Endothelial cell of umbilical vein (primary cell): ENCODE measurements around the gene KANSL1. TPM values are rescaled to one million over a fixed set of nuclear protein-coding genes. Genes with fewer than 3 reads are reported as not detected.

ENCODE experiments used
- BruUV-seq: library from RNA; stranded (reverse); fragments of 400-500 nt; replicated peaks from 2 replicates; lab custom pipeline; 2021; lab: Mats Ljungman, UMichigan
- CTCF ChIA-PET: fragments of 300-600, 350-600 bp; sonication (Branson Sonifier 250); formaldehyde crosslinking; loops from one replicate; lab custom pipeline; 2021; ENCODE audit warnings: antibody characterized with exemption, inconsistent platforms; lab: Charles Lee
- POLR2A ChIA-PET: fragments of 300-600, 350-600 bp; sonication (Branson Sonifier 250); formaldehyde crosslinking; loops from one replicate; lab custom pipeline; 2021; ENCODE audit warnings: antibody characterized with exemption, inconsistent platforms; lab: Charles Lee
- DNase-seq: peaks from one replicate; pipeline ENCODE4 v3.0.0-alpha.2; 2011; ENCODE audit warnings: low read depth, low spot score
- FAIRE-seq: peaks from 2 replicates; lab custom pipeline; 2011; peaks lifted over from hg19 to GRCh38; lab: Jason Lieb, UNC
- H2AFZ ChIP-seq: 2 replicates; pipeline ENCODE4 v1.6.0; 2012; ENCODE audit warnings: low read depth, low read length, control low read depth, inconsistent platforms
- H3K27ac ChIP-seq: 2 replicates; pipeline ENCODE4 v1.5.1; 2011; ENCODE audit warnings: low read depth, mild to moderate bottlenecking, control low read depth, low read length, moderate library complexity; ENCODE audit not compliant: insufficient read depth
- H3K27me3 ChIP-seq, 2 experiments: 2 replicates each; pipeline versions ENCODE4 v1.6.0 to v1.6.1; 2011; ENCODE audit warnings: low read length in 2 of 2, mixed read lengths in 1 of 2; ENCODE audit not compliant: control insufficient read depth in 2 of 2, insufficient read depth in 2 of 2
- H3K36me3 ChIP-seq, 2 experiments: 2 replicates in 1 of 2; 3 replicates in 1 of 2; pipeline ENCODE4 v1.5.1; 2011; ENCODE audit warnings: low read length in 2 of 2, mild to moderate bottlenecking in 1 of 2, moderate library complexity in 1 of 2; ENCODE audit not compliant: control insufficient read depth in 2 of 2, insufficient read depth in 2 of 2; ENCODE audit errors: extremely low read depth in 1 of 2
- H3K4me1 ChIP-seq: 3 replicates; pipeline ENCODE4 v1.5.1; 2011; ENCODE audit warnings: mild to moderate bottlenecking, low read length; ENCODE audit not compliant: control insufficient read depth, insufficient read depth; ENCODE audit errors: extremely low read depth
- H3K4me2 ChIP-seq: 2 replicates; pipeline ENCODE4 v1.6.1; 2011; ENCODE audit warnings: low read length, control low read depth, mixed read lengths; ENCODE audit not compliant: insufficient read depth
- H3K4me3 ChIP-seq, 3 experiments: fragments of 200-600 bp in 1 of 3; sonication (generic), shearing (Covaris generic) in 1 of 3; replicated peaks in 1 of 3; 2 replicates each; pipeline ENCODE4 v1.5.1; 2011 to 2016; ENCODE audit warnings: control low read depth in 3 of 3, low read length in 3 of 3, mild to moderate bottlenecking in 2 of 3, inconsistent platforms in 1 of 3, low read depth in 1 of 3, moderate library complexity in 1 of 3; ENCODE audit not compliant: insufficient read depth in 1 of 3
- H3K79me2 ChIP-seq: 2 replicates; pipeline ENCODE4 v1.6.0; 2012; ENCODE audit warnings: low read length, inconsistent platforms; ENCODE audit not compliant: control insufficient read depth, insufficient read depth
- H3K9ac ChIP-seq: replicated peaks from 2 replicates; pipeline ENCODE3; 2011; ENCODE audit warnings: low read length, control low read depth; ENCODE audit not compliant: insufficient read depth; ENCODE audit errors: extremely low read depth
- H3K9me1 ChIP-seq: replicated peaks from 3 replicates; pipeline ENCODE4 v1.6.0; 2011; ENCODE audit warnings: mild to moderate bottlenecking, low read length; ENCODE audit not compliant: control insufficient read depth, insufficient read depth; ENCODE audit errors: extremely low read depth
- H3K9me3 ChIP-seq: replicated peaks from 2 replicates; pipeline ENCODE4 v1.5.1; 2012; ENCODE audit warnings: low read length, inconsistent platforms; ENCODE audit not compliant: control insufficient read depth, insufficient read depth
- H4K20me1 ChIP-seq: replicated peaks from 2 replicates; pipeline ENCODE3; 2011; ENCODE audit warnings: mild to moderate bottlenecking, low read length; ENCODE audit not compliant: control insufficient read depth, insufficient read depth; ENCODE audit errors: extremely low read depth
- EZH2 ChIP-seq: IDR thresholded peaks from 2 replicates; pipeline ENCODE4 v1.6.1; 2012; ENCODE audit warnings: borderline replicate concordance, low read depth, mild to moderate bottlenecking, moderate library complexity, low read length, inconsistent platforms; ENCODE audit not compliant: severe bottlenecking
- FOS ChIP-seq: IDR thresholded peaks from 2 replicates; pipeline ENCODE4 v1.6.1; 2011; ENCODE audit warnings: mild to moderate bottlenecking, low read length, moderate library complexity, borderline replicate concordance; ENCODE audit not compliant: insufficient read depth
- GATA2 ChIP-seq: IDR thresholded peaks from 2 replicates; pipeline ENCODE4 v1.7.0; 2011; ENCODE audit warnings: low read depth, mild to moderate bottlenecking, moderate library complexity, mixed read lengths, low read length; ENCODE audit not compliant: insufficient read length, insufficient read depth
- JUN ChIP-seq: IDR thresholded peaks from 2 replicates; pipeline ENCODE4 v1.6.1; 2011; ENCODE audit warnings: borderline replicate concordance, low read depth; ENCODE audit not compliant: insufficient read length, insufficient read depth
- MYC ChIP-seq: IDR thresholded peaks from one replicate; pipeline ENCODE4 v1.6.1; 2011; ENCODE audit warnings: mild to moderate bottlenecking, low read depth, low read length
- POLR2A ChIP-seq: IDR thresholded peaks from 2 replicates; pipeline ENCODE4 v1.6.1; 2012; ENCODE audit warnings: low read depth, mild to moderate bottlenecking, control low read depth, low read length
- POLR2AphosphoS5 ChIP-seq: IDR thresholded peaks from 2 replicates; pipeline ENCODE4 v1.6.1; 2012; ENCODE audit warnings: low read depth, mild to moderate bottlenecking, control low read depth, low read length, moderate library complexity; ENCODE audit not compliant: insufficient read depth
- dilution Hi-C: fragments of 300-500 bp; cut with MboI; formaldehyde crosslinking; loops from one replicate; pipeline ENCODE4 v1.15.0; 2019; ENCODE audit warnings: low sequenced_read_pairs; ENCODE audit not compliant: extremely low pct_ligation_motif_present
- intact Hi-C: fragments of 100-400 bp; cut with micrococcal nuclease; formaldehyde crosslinking; loops from one replicate; pipeline ENCODE4 v1.10.0; 2022
- polyA plus RNA-seq, 4 experiments: library from polyadenylated mRNA; depleted of rRNA in 3 of 4; stranded (reverse) in 3 of 4; unstranded in 1 of 4; fragments of >200 nt; gene quantifications; 2 replicates each; pipeline versions ENCODE4 v1.2.1 to v1.2.3, GENCODE V29; 2011 to 2012; ENCODE audit warnings: missing spikeins in 1 of 4
- total RNA-seq: library from RNA; stranded (reverse); gene quantifications from 2 replicates; pipeline ENCODE4 v1.2.3, GENCODE V29; 2021
- TF ChIP-seq, protein P1 (sequence below): IDR thresholded peaks from 2 replicates; pipeline ENCODE4 v1.6.1; 2011; ENCODE audit not compliant: insufficient read depth, insufficient read length
- TF ChIP-seq, protein P2 (sequence below), 2 donors: IDR thresholded peaks; 1 replicate in 1 of 2; 2 replicates in 1 of 2; pipeline ENCODE4 v1.5.1; 2011; ENCODE audit warnings: low read length in 2 of 2, mild to moderate bottlenecking in 2 of 2, moderate library complexity in 2 of 2, control low read depth in 1 of 2, inconsistent platforms in 1 of 2, low read depth in 1 of 2; ENCODE audit not compliant: insufficient read depth in 1 of 2; ENCODE audit errors: extremely low read depth in 1 of 2

The KANSL1 gene
- total and polyA plus RNA-seq, 2 donors (not counting 3 experiments of a cell fraction or from before 2014, with no cell fraction given): 29.1 to 74.0 TPM

DNA sequence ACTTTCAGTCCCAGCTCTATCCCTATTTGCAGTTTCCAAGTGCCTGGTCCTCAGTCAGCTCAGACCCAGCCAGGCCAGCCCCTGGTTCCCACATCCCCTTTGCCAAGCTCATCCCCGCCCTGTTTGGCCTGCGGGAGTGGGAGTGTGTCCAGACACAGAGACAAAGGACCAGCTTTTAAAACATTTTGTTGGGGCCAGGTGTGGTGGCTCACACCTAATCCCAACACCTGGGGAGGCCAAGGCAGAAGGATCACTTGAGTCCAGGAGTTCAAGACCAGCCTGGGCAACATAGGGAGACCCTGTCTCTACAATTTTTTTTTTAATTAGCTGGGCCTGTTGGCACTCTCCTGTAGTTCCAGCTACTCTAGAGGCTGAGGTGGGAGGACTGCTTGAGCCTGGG, 192.5 kb downstream of the KANSL1 start:
- H3K27ac ChIP-seq: no peak overlapping the region
- ChIA-PET CTCF (interaction anchor here (1.0 to 5.2 kb wide), 6 partner anchors 9 to 286 kb away, joined by 3 to 50 read pairs (median 4); partner anchors contain the start of gene KANSL1), POLR2A (no interaction called here)
- no peaks in the 10 kb centered on the region for H3K27me3 ChIP-seq
- H3K9me3 ChIP-seq: no peaks in the 10 kb centered on the region
- H2AFZ ChIP-seq: no peak overlapping the region
- BruUV-seq: no TSS peak
- no peaks in the 10 kb centered on the region for H4K20me1 ChIP-seq
- DNase-seq: no peak
- dilution Hi-C loops: no loop called here
- no peaks in the 10 kb centered on the region for H3K4me1 ChIP-seq
- TF ChIP-seq POLR2A (no peak), MYC (no peak), POLR2AphosphoS5 (no peak), JUN (no peak)
- H3K4me3 ChIP-seq: no peak overlapping the region
- no peak overlapping the region for H3K9ac ChIP-seq
- intact Hi-C loops: loop anchor here (5.0 kb wide), 1 partner anchor 192 kb away; the partner anchor contains the start of gene KANSL1
- no peaks in the 10 kb centered on the region for H3K9me1 ChIP-seq
- no peak overlapping the region for H3K4me2 ChIP-seq
- H3K36me3 ChIP-seq: no peaks in the 10 kb centered on the region
- no peaks in the 10 kb centered on the region for H3K79me2 ChIP-seq
- no peak for FAIRE-seq

DNA sequence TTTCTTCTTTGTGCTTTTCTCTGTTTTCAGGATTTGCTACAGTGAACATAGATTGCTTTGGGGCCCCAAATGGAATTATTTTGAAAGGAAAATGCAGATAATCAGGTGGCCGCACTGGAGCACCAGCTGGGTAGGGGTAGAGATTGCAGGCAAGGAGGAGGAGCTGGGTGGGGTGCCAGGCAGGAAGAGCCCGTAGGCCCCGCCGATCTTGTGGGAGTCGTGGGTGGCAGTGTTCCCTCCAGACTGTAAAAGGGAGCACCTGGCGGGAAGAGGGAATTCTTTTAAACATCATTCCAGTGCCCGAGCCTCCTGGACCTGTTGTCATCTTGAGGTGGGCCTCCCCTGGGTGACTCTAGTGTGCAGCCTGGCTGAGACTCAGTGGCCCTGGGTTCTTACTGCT, 192.9 kb downstream of the KANSL1 start:
- Histone ChIP-seq H3K36me3 (no peaks in the 10 kb centered on the region), H3K27me3 (no peaks in the 10 kb centered on the region), H3K79me2 (no peaks in the 10 kb centered on the region), H4K20me1 (no peaks in the 10 kb centered on the region), H3K9ac (no peak overlapping the region), H3K4me3 (no peak overlapping the region), H3K9me1 (no peaks in the 10 kb centered on the region), H3K9me3 (no peaks in the 10 kb centered on the region), H3K27ac (no peak overlapping the region), H3K4me1 (no peaks in the 10 kb centered on the region), H3K4me2 (no peak overlapping the region), H2AFZ (no peak overlapping the region)
- no TSS peak for BruUV-seq
- TF ChIP-seq POLR2A (no peak), EZH2 (no peak), GATA2 (no peak), POLR2AphosphoS5 (no peak), FOS (no peak), JUN (no peak), MYC (no peak)
- TF ChIP-seq, protein P1, sequence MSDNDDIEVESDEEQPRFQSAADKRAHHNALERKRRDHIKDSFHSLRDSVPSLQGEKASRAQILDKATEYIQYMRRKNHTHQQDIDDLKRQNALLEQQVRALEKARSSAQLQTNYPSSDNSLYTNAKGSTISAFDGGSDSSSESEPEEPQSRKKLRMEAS: no peak
- TF ChIP-seq, protein P2, sequence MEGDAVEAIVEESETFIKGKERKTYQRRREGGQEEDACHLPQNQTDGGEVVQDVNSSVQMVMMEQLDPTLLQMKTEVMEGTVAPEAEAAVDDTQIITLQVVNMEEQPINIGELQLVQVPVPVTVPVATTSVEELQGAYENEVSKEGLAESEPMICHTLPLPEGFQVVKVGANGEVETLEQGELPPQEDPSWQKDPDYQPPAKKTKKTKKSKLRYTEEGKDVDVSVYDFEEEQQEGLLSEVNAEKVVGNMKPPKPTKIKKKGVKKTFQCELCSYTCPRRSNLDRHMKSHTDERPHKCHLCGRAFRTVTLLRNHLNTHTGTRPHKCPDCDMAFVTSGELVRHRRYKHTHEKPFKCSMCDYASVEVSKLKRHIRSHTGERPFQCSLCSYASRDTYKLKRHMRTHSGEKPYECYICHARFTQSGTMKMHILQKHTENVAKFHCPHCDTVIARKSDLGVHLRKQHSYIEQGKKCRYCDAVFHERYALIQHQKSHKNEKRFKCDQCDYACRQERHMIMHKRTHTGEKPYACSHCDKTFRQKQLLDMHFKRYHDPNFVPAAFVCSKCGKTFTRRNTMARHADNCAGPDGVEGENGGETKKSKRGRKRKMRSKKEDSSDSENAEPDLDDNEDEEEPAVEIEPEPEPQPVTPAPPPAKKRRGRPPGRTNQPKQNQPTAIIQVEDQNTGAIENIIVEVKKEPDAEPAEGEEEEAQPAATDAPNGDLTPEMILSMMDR (IDR thresholded peaks at IDR 0.05; ENCODE audit: extremely low read depth in 1 of 2, insufficient read depth in 1 of 2, low read depth in 1 of 2, low read length in 2 of 2): no peak
- ChIA-PET CTCF (interaction anchor here (1.6 to 5.2 kb wide), 3 partner anchors 193 to 286 kb away, joined by 3 to 50 read pairs (median 43); partner anchors contain the start of gene KANSL1), POLR2A (no interaction called here)
- intact Hi-C loops: loop anchor here (5.0 kb wide), 1 partner anchor 192 kb away; the partner anchor contains the start of gene KANSL1
- no peak for DNase-seq
- dilution Hi-C loops: no loop called here
- no peak for FAIRE-seq
